GM18517 (cell line): ENCODE results near the gene CDC40.
"Not testable (repeated sequence)": the region's sequence is repeated elsewhere in the genome, so short reads cannot be mapped to it uniquely, and the experiment has no call there.

Source experiments
- ATAC-seq: cut with Tn5 transposase; IDR thresholded peaks from one replicate; pipeline ENCODE4 v1.9.1; 2021; ENCODE audit warnings: mild to moderate bottlenecking, moderate library complexity; ENCODE audit not compliant: unreplicated experiment

CDC40 gene

GRCh38 chr6:110266996-110267395 is 86.8 kb downstream of the CDC40 start:
- no peak for ATAC-seq

GRCh38 chr6:110269623-110270022 is 89.4 kb downstream of the CDC40 start:
- no peak for ATAC-seq

- no peak for ATAC-seq
These were observed 89.9 kb downstream of the CDC40 start for GRCh38 chr6:110270165-110270564.

- no peak for ATAC-seq
These were observed 91.5 kb downstream of the CDC40 start for GRCh38 chr6:110271732-110272022.

GRCh38 chr6:110272781-110273180 is 92.6 kb downstream of the CDC40 start:
- ATAC-seq = not testable (repeated sequence)

- ATAC-seq = no peak
These were observed 97.0 kb downstream of the CDC40 start for GRCh38 chr6:110277100-110277665.
